C4-2B (cell line): ENCODE data around the gene CRIP2.
A peak's percentile ranks its signal among the peaks of the same experiment; 100 is the strongest.

ENCODE experiments used
- H3K27ac ChIP-seq: fragments of 450-650 bp; 2 replicates; pipeline ENCODE4 v1.5.1; 2017
- CTCF ChIP-seq: fragments of 450-650 bp; conservative IDR thresholded peaks from 2 replicates; pipeline ENCODE4 v1.5.1; 2017; ENCODE audit warnings: mild to moderate bottlenecking
- ZFX ChIP-seq: fragments of 450-650 bp; IDR thresholded peaks from 2 replicates; pipeline ENCODE4 v1.6.1; 2017

CRIP2 gene

DNA sequence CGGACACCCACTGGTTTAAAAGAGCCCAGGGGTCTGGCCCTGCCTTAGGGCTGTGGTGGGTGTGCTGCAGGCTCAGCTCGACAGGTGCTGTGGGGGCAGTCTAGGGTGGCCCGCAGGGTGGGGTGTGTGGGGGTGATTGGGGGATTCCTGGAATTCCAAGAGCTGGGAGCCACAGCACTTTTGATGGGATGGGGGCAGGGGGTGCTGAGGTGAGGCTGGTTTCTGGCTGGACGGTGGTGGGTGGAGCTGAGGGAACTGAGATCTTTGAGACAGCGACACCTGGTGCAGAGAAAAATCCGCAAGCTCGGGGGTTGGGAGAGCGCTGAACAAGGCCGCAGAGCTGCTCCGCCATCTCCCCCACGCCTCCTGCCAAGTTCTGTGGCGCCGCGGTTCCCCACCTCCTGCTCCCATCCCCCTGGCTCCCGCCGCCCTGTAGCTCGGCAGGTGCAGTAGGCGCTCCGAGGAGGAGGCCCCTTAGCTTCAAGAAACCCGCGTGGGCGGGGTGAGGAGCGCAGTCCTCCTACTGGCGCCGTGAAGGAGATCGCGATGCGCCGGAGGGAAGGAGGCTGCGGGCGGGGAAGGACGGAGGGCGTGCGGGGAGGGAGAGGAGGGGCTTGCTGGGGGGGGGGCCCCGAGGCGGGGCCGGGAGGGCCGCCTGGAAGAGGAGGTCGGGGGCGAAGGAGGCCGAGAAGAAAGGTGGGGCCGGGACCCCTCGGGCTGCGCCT lies 15.1 kb downstream of the CRIP2 start:
- H3K27ac ChIP-seq = peak overlapping the region; percentile 93
- peak; percentile 30; the same call in 1 of the 2 replicates for TF ChIP-seq ZFX
- peak; percentile 13 for TF ChIP-seq CTCF

DNA sequence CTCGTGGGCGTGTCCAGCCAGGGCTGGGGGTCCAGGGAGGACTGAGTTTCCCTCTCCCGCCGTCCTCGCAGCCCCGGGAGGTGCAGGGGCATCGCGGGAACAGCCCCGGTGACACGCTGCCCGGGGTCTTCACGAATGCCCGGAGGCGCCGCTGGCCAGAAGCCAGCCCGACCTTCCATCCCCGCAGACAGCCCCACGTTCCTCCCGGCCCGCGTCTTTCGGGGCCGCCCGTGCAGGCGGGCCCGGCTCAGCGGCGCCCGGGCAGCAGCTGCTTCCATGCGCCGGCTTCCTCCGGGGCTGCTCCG lies 15.6 kb downstream of the CRIP2 start:
- peak overlapping the region; percentile 93 for H3K27ac ChIP-seq
- TF ChIP-seq CTCF (no peak), ZFX (no peak)

GRCh38 chr14:105490572-105491365 lies 16.1 kb downstream of the CRIP2 start, which contains the start of gene TEDC1:
Gene TEDC1, plus strand, starts transcription at chr14:105491246. Its CDS starts 130 bp downstream, at chr14:105491376.
- peak within 1 kb of the TSS; percentile 93 for H3K27ac ChIP-seq
- TF ChIP-seq ZFX (no peak), CTCF (peak; percentile 95)

DNA sequence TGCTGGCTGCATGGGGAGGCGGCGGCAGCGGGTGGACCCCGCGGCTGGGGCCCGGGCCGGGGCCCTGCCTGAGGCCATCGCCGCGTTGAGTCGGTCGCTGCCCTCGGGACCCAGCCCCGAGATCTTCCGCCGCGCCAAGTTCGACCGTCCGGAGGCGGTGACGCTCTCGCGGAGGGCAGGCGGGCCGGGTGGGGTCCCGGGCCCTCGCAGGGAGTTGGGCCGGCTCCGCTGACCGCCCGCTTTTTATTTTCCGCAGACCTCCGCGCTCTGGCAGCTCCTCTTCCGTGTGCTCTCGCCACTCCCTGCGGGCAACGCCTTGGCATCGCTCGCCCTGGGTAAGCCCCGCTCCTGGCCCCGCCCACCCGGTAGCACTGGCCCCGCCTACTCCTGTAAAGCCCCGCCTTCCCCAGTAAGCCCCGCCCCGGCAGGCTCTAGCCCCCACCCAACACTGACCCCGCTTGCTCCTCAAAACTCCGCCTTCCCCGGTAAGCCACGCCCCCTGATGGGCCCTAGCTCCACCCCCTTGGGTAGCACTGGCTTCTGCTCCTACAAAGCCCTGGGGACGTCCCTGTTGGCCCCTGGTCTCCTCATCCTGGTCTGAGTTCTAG lies 16.8 kb downstream of the CRIP2 start:
- peak; percentile 41; the same call in 1 of the 2 replicates for TF ChIP-seq ZFX
- TF ChIP-seq CTCF = no peak
- H3K27ac ChIP-seq = peak overlapping the region; percentile 93

DNA sequence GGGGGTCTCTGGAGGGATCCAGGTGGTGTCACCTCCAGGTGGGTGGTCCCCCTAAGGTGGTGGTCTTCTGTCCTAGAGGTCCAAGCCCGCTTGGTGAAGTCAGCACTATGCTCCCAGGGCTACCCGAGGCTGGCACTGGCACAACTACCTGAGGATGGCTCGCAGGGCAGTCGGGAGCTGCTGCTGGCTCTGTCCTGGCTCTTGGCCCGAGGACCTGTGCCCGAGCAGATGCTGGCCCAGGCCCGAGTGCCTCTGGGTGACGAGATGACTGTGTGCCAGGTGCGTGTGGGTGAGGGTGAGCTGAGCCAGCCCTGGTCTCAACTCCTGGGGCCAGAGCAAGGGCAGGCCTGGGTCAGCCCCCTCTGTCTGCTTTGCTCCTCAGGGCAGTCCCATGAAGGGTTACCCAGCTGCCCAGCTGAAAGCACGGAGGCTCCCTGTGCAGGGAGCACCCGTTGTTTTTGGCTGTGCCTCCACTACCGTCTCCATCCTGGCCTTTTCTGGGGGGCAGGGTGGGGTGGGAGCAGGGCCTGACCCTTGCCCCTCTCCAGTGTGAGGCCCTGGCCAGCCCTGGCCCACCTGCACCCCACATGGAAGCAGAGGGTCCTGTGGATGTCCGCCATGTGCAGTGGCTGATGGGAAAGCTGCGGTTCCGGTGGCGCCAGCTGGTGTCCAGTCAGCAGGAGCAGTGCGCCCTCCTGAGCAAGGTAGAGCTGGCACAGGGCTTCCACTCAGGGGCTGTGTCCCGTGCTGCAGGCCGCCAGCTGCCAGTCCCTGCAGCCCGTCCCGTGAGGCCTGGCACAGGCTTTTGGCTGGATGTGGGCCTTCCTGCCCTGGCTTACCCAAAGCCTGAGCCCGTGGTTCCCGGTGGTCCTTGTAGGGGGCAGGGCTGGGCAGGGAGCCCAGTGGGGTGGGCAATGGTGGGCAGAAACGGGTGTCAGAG lies 17.7 kb downstream of the CRIP2 start:
- no peak for TF ChIP-seq ZFX
- TF ChIP-seq CTCF = no peak
- peak overlapping the region; percentile 93 for H3K27ac ChIP-seq

- TF ChIP-seq CTCF (no peak), ZFX (no peak)
- peak overlapping the region; percentile 93 for H3K27ac ChIP-seq
Observed at GRCh38 chr14:105492971-105493871, 18.6 kb downstream of the CRIP2 start.
